ENCODE results near the gene APBA2. TPM values are rescaled to one million over a fixed set of nuclear protein-coding genes. Genes with fewer than 3 reads are reported as not detected.
A peak's percentile ranks its signal among the peaks of the same experiment; 100 is the strongest.

Gene APBA2
- total RNA-seq, 1 experiment from 2014 or later, result 11.2 TPM

GRCh38 chr15:28987337-28987736, 101.6 kb downstream of the APBA2 start:
- CTCF ChIA-PET, result interaction anchor here (0.7 to 1.3 kb wide), 3 partner anchors 31 to 115 kb away, joined by 3 to 5 read pairs (median 3); no protein-coding TSS in a partner anchor
- DNase-seq (ENCODE audit: low spot score) (no peak), ATAC-seq (no peak)
- Mint-ChIP-seq H3K27me3 (ENCODE audit: low read depth) (no peaks in the 10 kb centered on the region), H3K4me1 (peaks cover 10% of the 10 kb centered on the region), H3K36me3 (no peaks in the 10 kb centered on the region), H3K27ac (no peak overlapping the region), H3K4me3 (no peak overlapping the region), H3K9me3 (no peaks in the 10 kb centered on the region)
- POLR2A ChIA-PET, result no interaction called here
- TF ChIP-seq RORB (CRISPR knock-in tag; IDR thresholded peaks at IDR 0.05) (no peak), HMGXB4 (CRISPR knock-in tag; IDR thresholded peaks at IDR 0.05) (no peak), IRF1 (CRISPR knock-in tag; IDR thresholded peaks at IDR 0.05) (no peak), ZSCAN18 (CRISPR knock-in tag; IDR thresholded peaks at IDR 0.05) (no peak), CTCF (IDR thresholded peaks at IDR 0.05) (no peak), AFF4 (CRISPR knock-in tag; IDR thresholded peaks at IDR 0.05; ENCODE audit: borderline replicate concordance) (no peak), ZNF671 (CRISPR knock-in tag; IDR thresholded peaks at IDR 0.05) (no peak), ZNF396 (CRISPR knock-in tag; IDR thresholded peaks at IDR 0.05; ENCODE audit: borderline replicate concordance) (no peak), ATF1 (CRISPR knock-in tag; IDR thresholded peaks at IDR 0.05) (no peak)

- POLR2A ChIA-PET, result interaction anchor here (1.2 kb wide), 1 partner anchor 12 kb away, joined by 3 read pairs; no protein-coding TSS in a partner anchor
- CTCF ChIA-PET, result interaction anchor here (1.2 to 4.0 kb wide), 7 partner anchors 54 to 114 kb away, joined by 3 to 27 read pairs (median 4); no protein-coding TSS in a partner anchor
- Mint-ChIP-seq H3K27ac (peak overlapping the region; percentile 82), H3K9me3 (no peaks in the 10 kb centered on the region), H3K27me3 (ENCODE audit: low read depth) (no peaks in the 10 kb centered on the region), H3K4me1 (peaks cover 20% of the 10 kb centered on the region), H3K4me3 (no peak overlapping the region), H3K36me3 (no peaks in the 10 kb centered on the region)
- peak; percentile 30 for DNase-seq (ENCODE audit: low spot score)
- ATAC-seq, result peak; percentile 86
- TF ChIP-seq ZNF232 (CRISPR knock-in tag; IDR thresholded peaks at IDR 0.05) (no peak), GTF2I (CRISPR knock-in tag; conservative IDR thresholded peaks at IDR 0.05) (peak; percentile 67; the same call in 1 of the 2 replicates), USF1 (CRISPR knock-in tag; IDR thresholded peaks at IDR 0.05) (no peak), CTCF (IDR thresholded peaks at IDR 0.05) (peak; percentile 19; the same call in 1 of the 2 replicates), IRF2 (CRISPR knock-in tag; IDR thresholded peaks at IDR 0.05; ENCODE audit: borderline replicate concordance, low read depth) (no peak), E2F5 (CRISPR knock-in tag; IDR thresholded peaks at IDR 0.05) (no peak), ZNF423 (CRISPR knock-in tag; IDR thresholded peaks at IDR 0.05) (no peak), RORB (CRISPR knock-in tag; IDR thresholded peaks at IDR 0.05) (no peak), ZNF121 (CRISPR knock-in tag; IDR thresholded peaks at IDR 0.05) (no peak), NFE2L1 (CRISPR knock-in tag; IDR thresholded peaks at IDR 0.05) (no peak), ZSCAN18 (CRISPR knock-in tag; IDR thresholded peaks at IDR 0.05) (no peak), GRHL2 (CRISPR knock-in tag; IDR thresholded peaks at IDR 0.05; ENCODE audit: insufficient replicate concordance, severe bottlenecking) (no peak), SP1 (CRISPR knock-in tag; conservative IDR thresholded peaks at IDR 0.05) (no peak)
Measured at GRCh38 chr15:28989239-28989830, 103.6 kb downstream of the APBA2 start.
